Measurements from ENCODE around the gene PRAME. TPM values are rescaled to one million over a fixed set of nuclear protein-coding genes. Genes with fewer than 3 reads are reported as not detected.

PRAME gene
- total and polyA plus RNA-seq, 10 of the 15 experiments (the other 5 are each of a cell fraction or from before 2014, with no cell fraction given): 0.40 to 2.5 (median 0.65) TPM

DNA sequence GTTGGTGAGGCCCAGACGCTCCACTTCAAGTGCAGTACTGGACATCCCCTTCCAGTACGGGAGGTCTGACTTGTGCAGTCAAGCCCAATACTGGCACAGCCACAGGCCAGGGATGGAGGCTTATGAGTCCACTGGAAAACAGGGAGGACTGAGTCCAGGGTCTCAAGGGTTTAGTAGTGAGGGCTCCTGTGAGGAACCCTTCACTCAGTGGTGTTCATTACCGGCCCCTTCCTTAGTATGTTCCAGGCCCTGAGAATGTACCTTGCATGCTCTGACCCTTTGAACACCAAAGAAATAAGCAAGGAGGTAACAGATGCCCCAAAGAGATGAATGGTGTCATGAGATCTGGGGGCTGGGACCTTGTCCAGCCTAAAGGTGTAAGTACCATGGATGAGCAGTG, 11.8 kb downstream of the PRAME start:
- POLR2A ChIA-PET: no interaction called here
- intact Hi-C loops (cut with micrococcal nuclease; ENCODE audit: unreplicated experiment): no loop called here
- H2AFZ ChIP-seq (ENCODE audit: control insufficient read depth, low read depth, low read length): no peak overlapping the region
- no peak for ATAC-seq
- 34% methylated on average over 3 of the region's 3 CpGs for WGBS (ENCODE audit: insufficient coverage, insufficient replicate concordance, low lambda C conversion rate, missing lambda C conversion rate)
- no peak for DNase-seq (ENCODE audit: low read depth, low spot score)
- no peak for FAIRE-seq
- CTCF ChIA-PET: no interaction called here
- H3K4me2 ChIP-seq (ENCODE audit: control insufficient read depth, insufficient read depth): no peak overlapping the region
- H3K27me3 ChIP-seq (replicated peaks in 1 of 2; ENCODE audit: control insufficient read depth in 2 of 2, insufficient read depth in 2 of 2, low read length in 1 of 2): no peaks in the 10 kb centered on the region
- no peak overlapping the region for H3K9ac ChIP-seq (ENCODE audit: control insufficient read depth, insufficient read depth, low read length)
- H4K20me1 ChIP-seq (ENCODE audit: control insufficient read depth, insufficient read depth): no peaks in the 10 kb centered on the region
- no peak overlapping the region for H3K4me3 ChIP-seq
- H3K36me3 ChIP-seq (ENCODE audit: control insufficient read depth in 2 of 2, insufficient read depth in 2 of 2, low read length in 1 of 2): no peaks in the 10 kb centered on the region
- no peak for TF ChIP-seq POLR2AphosphoS5 (IDR thresholded peaks at IDR 0.05; ENCODE audit: low read length)
- no peak for TF ChIP-seq SRF (IDR thresholded peaks at IDR 0.05; ENCODE audit: low read depth in 2 of 2, low read length in 2 of 2)
- SMC1A ChIA-PET (ENCODE audit: uncharacterized antibody, unreplicated experiment): no interaction called here
- in situ Hi-C loops (cut with MboI): no loop called here
- no peaks in the 10 kb centered on the region for H3K4me1 ChIP-seq (ENCODE audit: control insufficient read depth, insufficient read depth, low read length)
- RAD21 ChIA-PET (ENCODE audit: unreplicated experiment): no interaction called here
- H3K27ac ChIP-seq (ENCODE audit: control insufficient read depth, insufficient read depth): no peak overlapping the region
- H3K79me2 ChIP-seq (ENCODE audit: control insufficient read depth, insufficient read depth, low read length): no peaks in the 10 kb centered on the region
- BruUV-seq (replicated peaks): no TSS peak
- H3K9me3 ChIP-seq (replicated peaks; ENCODE audit: control insufficient read depth, insufficient read depth, low read length): no peaks in the 10 kb centered on the region

GRCh38 chr22:22546490-22546889, 12.6 kb downstream of the PRAME start:
- H3K4me1 ChIP-seq (ENCODE audit: control insufficient read depth, insufficient read depth, low read length): no peaks in the 10 kb centered on the region
- H3K79me2 ChIP-seq (ENCODE audit: control insufficient read depth, insufficient read depth, low read length): no peaks in the 10 kb centered on the region
- RAD21 ChIA-PET (ENCODE audit: unreplicated experiment): interaction anchor here (1.2 kb wide), 1 partner anchor 83 kb away, joined by 4 read pairs; no protein-coding TSS in a partner anchor
- POLR2A ChIA-PET: no interaction called here
- intact Hi-C loops (cut with micrococcal nuclease; ENCODE audit: unreplicated experiment) (no loop called here), in situ Hi-C loops (cut with MboI) (no loop called here)
- no peak overlapping the region for H3K4me2 ChIP-seq (ENCODE audit: control insufficient read depth, insufficient read depth)
- BruUV-seq (replicated peaks): no TSS peak
- no peak for FAIRE-seq
- H3K4me3 ChIP-seq: no peak overlapping the region
- H3K27ac ChIP-seq (ENCODE audit: control insufficient read depth, insufficient read depth): no peak overlapping the region
- H2AFZ ChIP-seq (ENCODE audit: control insufficient read depth, low read depth, low read length): no peak overlapping the region
- no peak for ATAC-seq
- no peaks in the 10 kb centered on the region for H4K20me1 ChIP-seq (ENCODE audit: control insufficient read depth, insufficient read depth)
- SMC1A ChIA-PET (ENCODE audit: uncharacterized antibody, unreplicated experiment): no interaction called here
- H3K9me3 ChIP-seq (replicated peaks; ENCODE audit: control insufficient read depth, insufficient read depth, low read length): no peaks in the 10 kb centered on the region
- H3K9ac ChIP-seq (ENCODE audit: control insufficient read depth, insufficient read depth, low read length): no peak overlapping the region
- WGBS (ENCODE audit: insufficient coverage, insufficient replicate concordance, low lambda C conversion rate, missing lambda C conversion rate): 59% methylated on average over 5 of the region's 5 CpGs
- no peaks in the 10 kb centered on the region for H3K27me3 ChIP-seq (replicated peaks in 1 of 2; ENCODE audit: control insufficient read depth in 2 of 2, insufficient read depth in 2 of 2, low read length in 1 of 2)
- DNase-seq (ENCODE audit: low read depth, low spot score): no peak
- no peaks in the 10 kb centered on the region for H3K36me3 ChIP-seq (ENCODE audit: control insufficient read depth in 2 of 2, insufficient read depth in 2 of 2, low read length in 1 of 2)
- CTCF ChIA-PET: no interaction called here
- TF ChIP-seq POLR2AphosphoS5 (IDR thresholded peaks at IDR 0.05; ENCODE audit: low read length): no peak
- TF ChIP-seq EP300 (IDR thresholded peaks at IDR 0.05; ENCODE audit: borderline replicate concordance in 1 of 2, control insufficient read depth in 1 of 2, low read depth in 2 of 2, low read length in 2 of 2): no peak
- no peak for TF ChIP-seq NFYB (IDR thresholded peaks at IDR 0.05; ENCODE audit: insufficient read depth, low read depth, low read length)
- no peak for TF ChIP-seq KDM1A (IDR thresholded peaks at IDR 0.05; ENCODE audit: borderline replicate concordance)
- no peak for TF ChIP-seq USF1 (IDR thresholded peaks at IDR 0.05; ENCODE audit: borderline replicate concordance, extremely low read length, insufficient read depth, low read depth, low read length)
- TF ChIP-seq NR2F1 (conservative IDR thresholded peaks at IDR 0.05): no peak
- no peak for TF ChIP-seq JUNB (IDR thresholded peaks at IDR 0.05)
- no peak for TF ChIP-seq POLR2A (IDR thresholded peaks at IDR 0.05; ENCODE audit: low read depth, low read length)
- TF ChIP-seq NFXL1 (IDR thresholded peaks at IDR 0.05; ENCODE audit: borderline replicate concordance): no peak
- no peak for TF ChIP-seq ZZZ3 (IDR thresholded peaks at IDR 0.05; ENCODE audit: control insufficient read depth, insufficient read length, low read depth)
- no peak for TF ChIP-seq RELB (IDR thresholded peaks at IDR 0.05; ENCODE audit: low read depth)
- TF ChIP-seq ZSCAN29 (IDR thresholded peaks at IDR 0.05): no peak
- TF ChIP-seq, protein P1, sequence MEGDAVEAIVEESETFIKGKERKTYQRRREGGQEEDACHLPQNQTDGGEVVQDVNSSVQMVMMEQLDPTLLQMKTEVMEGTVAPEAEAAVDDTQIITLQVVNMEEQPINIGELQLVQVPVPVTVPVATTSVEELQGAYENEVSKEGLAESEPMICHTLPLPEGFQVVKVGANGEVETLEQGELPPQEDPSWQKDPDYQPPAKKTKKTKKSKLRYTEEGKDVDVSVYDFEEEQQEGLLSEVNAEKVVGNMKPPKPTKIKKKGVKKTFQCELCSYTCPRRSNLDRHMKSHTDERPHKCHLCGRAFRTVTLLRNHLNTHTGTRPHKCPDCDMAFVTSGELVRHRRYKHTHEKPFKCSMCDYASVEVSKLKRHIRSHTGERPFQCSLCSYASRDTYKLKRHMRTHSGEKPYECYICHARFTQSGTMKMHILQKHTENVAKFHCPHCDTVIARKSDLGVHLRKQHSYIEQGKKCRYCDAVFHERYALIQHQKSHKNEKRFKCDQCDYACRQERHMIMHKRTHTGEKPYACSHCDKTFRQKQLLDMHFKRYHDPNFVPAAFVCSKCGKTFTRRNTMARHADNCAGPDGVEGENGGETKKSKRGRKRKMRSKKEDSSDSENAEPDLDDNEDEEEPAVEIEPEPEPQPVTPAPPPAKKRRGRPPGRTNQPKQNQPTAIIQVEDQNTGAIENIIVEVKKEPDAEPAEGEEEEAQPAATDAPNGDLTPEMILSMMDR (IDR thresholded peaks at IDR 0.05 in 2 of 3, conservative IDR thresholded peaks at IDR 0.05 in 1 of 3; ENCODE audit: control insufficient read depth in 2 of 3, extremely low read depth in 1 of 3, insufficient read depth in 1 of 3, low read depth in 3 of 3, low read length in 3 of 3): no peak
- no peak for TF ChIP-seq PAX5 (IDR thresholded peaks at IDR 0.05; ENCODE audit: borderline replicate concordance, low read depth, low read length)

All from GM12878 (cell line).